ENCODE data around the gene STX1A.
"Not testable (repeated sequence)": the region's sequence is repeated elsewhere in the genome, so short reads cannot be mapped to it uniquely, and the experiment has no call there.

Gene STX1A

GRCh38 chr7:73735528-73735905 lies 16.0 kb upstream of the STX1A start:
- DNase-seq (ENCODE audit: low read depth) = no peak

GRCh38 chr7:73734619-73735527 lies 15.4 kb upstream of the STX1A start:
- peak; percentile 69 for DNase-seq (ENCODE audit: low read depth)

DNA sequence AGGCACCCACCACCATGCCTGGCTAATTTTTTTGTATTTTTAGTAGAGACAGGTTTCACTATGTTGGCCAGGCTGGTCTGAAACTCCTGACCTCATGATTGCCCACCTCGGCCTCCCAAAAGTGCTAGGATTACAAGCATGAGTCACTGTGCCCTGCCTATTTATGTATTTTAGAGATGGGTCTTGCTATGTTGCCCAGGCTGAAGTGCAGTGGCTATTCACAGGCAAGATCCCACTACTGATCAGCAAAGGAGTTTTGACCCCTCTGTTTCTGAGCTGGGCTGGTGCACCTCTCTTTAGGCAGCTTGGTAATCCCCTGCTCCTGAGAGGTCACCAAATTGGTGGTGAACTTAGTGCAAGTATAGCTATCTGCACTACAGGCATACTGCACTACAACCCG lies 12.9 kb upstream of the STX1A start:
- no peak for DNase-seq (ENCODE audit: low read depth)

DNA sequence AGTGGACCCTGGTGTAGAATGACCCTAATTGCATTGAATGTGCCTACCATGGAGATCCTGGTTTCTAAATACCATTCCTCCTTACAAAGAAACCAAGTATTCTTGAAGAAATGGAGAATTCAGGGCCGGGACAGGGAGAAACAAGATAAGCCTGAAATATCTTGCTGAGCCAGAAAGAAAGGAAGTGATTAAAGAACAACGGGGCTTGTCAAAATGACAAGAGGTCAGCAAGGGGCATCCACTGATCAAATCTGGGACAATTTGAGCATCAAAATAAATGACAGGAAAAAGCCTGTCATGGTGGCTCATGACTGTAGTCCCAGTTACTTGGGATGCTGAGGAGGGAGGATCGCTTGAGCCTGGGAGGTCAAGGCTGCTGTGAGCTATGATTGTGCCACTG lies 11.0 kb upstream of the STX1A start:
- no peak for DNase-seq (ENCODE audit: low read depth)

- no peak for DNase-seq (ENCODE audit: low read depth)
Observed at GRCh38 chr7:73728551-73728950, 9.1 kb upstream of the STX1A start.

- no peak for DNase-seq (ENCODE audit: low read depth)
Observed at GRCh38 chr7:73727952-73728351, 8.5 kb upstream of the STX1A start.

GRCh38 chr7:73726083-73726466 lies 6.6 kb upstream of the STX1A start:
- no peak for DNase-seq (ENCODE audit: low read depth)

- DNase-seq (ENCODE audit: low read depth) = no peak
Observed at GRCh38 chr7:73723813-73724212, 4.3 kb upstream of the STX1A start.

GRCh38 chr7:73722785-73723184 lies 3.3 kb upstream of the STX1A start:
- DNase-seq (ENCODE audit: low read depth) = no peak

DNA sequence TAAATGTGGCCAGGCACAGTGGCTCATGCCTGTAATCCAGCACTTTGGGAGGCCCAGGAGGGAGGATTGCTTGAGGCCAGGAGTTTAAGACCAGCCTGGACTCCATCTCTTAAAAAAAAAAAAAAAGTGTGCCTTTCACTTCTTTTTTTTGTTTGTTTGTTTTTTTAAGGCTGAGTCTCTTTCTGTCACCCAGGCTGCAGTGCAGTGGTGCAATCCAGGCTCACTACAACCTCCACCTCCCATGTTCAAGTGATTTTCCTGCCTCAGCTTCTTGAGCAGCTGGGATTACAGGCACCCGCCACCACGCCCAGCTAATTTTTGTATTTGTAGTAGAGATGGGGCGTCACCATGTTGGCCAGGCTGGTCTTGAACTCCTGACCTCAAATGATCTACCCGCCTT lies 2.7 kb upstream of the STX1A start:
- DNase-seq (ENCODE audit: low read depth) = not testable (repeated sequence)

GRCh38 chr7:73721377-73721817 lies 1.9 kb upstream of the STX1A start:
- DNase-seq (ENCODE audit: low read depth) = no peak

DNA sequence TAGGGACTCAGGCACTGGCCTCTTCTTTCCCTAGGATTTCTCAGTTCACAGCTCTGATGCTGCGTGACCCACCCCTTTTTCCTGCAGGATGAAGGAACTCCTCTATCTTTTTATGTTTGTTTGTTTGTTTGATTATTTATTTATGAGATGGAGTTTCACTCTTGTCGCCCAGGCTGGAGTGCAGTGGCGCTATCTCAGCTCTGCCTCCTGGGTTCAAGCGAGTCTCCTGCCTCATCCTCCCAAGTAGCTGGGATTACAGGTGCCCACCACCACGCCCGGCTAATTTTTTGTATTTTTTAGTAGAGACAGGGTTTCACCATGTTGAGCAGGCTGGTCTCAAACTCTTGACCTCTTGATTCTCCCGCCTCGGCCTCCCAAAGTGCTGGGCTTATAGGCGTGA lies 974 bp upstream of the STX1A start:
- DNase-seq (ENCODE audit: low read depth) = not testable (repeated sequence)

- no peak for DNase-seq (ENCODE audit: low read depth)
Observed at GRCh38 chr7:73719806-73720169, 319 bp upstream of the STX1A start.

GRCh38 chr7:73718438-73718881 lies 1.0 kb downstream of the STX1A start:
- DNase-seq (ENCODE audit: low read depth) = peak; percentile 34

DNA sequence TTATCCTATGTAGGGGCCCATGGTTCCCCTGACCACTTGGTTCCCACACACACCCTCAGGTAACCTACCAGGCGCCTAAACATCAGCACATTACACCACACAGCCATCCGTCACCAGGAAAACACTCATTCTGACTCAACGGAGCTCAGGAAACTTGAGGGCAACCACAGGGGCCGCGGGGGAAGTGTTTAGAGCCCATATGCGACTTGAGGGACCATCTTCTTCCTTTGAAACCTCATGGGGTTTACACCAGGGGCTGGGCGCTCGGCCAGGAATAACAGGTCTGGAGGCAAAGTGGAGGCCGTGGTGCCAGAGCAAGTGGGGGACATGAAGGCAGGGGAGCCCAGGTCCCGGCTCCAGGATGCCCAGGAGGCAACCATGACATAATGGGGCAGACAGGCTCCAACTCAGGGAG lies 1.5 kb downstream of the STX1A start:
- DNase-seq (ENCODE audit: low read depth) = peak; percentile 77

- no peak for DNase-seq (ENCODE audit: low read depth)
Observed at GRCh38 chr7:73717025-73717807, 2.3 kb downstream of the STX1A start.

DNA sequence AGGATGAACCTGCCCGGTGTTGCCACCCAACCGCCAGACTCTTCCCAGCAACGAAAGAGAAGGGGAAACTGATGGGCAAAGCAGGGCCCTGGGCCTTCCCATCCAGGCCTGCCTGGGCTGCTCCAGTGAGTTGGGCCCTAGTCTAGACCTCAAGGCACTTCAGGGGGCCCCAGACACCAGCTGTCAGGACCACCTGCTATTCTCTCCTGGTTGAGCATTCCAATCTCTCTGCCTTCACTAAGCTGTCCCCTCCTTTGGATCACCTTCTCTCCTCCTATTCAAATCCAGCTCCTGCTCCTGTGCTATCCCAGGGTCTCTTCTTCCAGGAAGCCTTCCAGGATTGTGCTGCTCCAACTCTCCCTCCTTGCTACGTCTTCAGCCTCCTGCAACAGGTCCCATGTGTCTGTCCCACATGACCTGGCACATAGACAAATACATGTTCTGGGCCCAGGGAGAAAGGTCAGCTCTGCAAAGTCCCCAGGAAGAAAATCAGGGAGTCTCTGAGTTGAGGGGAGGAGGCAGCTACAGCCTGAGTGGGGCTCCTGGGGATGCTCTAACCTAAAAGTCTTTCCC lies 3.1 kb downstream of the STX1A start:
- no peak for DNase-seq (ENCODE audit: low read depth)

DNA sequence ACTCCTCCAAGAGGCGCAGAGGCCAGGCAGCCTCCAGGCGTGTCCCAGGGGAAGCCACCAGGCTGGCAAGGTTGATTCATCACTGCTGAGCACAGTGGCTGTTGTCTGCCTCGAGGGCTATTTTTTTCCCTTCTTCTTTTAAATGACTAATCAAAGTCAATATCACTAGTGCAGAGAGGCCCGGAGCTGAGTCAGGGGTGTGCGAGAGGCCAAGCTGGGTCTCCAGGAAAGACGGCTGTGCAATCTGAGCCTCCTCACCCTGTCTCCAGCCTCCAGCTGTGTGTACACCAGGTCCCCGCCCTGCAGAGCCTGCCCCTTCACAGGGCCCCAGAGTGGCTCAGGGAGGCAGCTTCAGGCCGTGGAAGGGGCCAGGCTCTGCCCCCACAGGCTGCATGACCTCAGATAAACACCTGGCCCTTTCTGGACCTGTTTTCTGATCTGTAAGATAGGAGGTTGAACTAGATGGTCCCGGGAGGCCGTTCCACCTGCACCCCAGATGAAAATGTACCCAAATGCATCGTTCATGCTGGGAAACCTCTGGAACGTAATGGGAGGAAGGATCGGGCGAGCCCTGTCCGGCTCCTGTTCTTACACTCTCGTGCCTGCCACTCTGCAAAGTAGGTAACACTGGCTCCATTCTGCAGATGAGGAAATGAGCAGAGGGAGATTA lies 3.7 kb downstream of the STX1A start:
- DNase-seq (ENCODE audit: low read depth) = no peak

GRCh38 chr7:73713319-73713718 lies 6.2 kb downstream of the STX1A start:
- not testable (repeated sequence) for DNase-seq (ENCODE audit: low read depth)

DNA sequence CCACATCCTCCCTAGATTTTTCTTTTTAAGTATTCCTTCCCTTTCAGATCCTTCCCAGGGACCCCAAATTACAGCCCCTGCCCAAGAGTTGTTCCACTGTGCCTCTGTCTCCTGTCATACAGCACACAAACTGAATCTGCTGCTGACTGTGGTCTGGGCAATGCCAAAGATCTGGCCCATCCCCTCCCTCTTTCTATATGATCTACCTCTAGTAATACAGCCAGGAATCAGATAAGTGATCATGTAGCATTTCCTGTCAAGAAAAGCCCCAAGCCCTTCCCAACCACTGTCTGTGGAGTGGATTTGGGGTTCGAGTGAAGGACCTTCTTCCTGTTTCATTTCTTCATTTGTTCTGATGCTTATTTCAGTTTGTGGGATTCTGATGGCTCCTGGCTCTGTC lies 6.7 kb downstream of the STX1A start:
- DNase-seq (ENCODE audit: low read depth) = no peak

DNA sequence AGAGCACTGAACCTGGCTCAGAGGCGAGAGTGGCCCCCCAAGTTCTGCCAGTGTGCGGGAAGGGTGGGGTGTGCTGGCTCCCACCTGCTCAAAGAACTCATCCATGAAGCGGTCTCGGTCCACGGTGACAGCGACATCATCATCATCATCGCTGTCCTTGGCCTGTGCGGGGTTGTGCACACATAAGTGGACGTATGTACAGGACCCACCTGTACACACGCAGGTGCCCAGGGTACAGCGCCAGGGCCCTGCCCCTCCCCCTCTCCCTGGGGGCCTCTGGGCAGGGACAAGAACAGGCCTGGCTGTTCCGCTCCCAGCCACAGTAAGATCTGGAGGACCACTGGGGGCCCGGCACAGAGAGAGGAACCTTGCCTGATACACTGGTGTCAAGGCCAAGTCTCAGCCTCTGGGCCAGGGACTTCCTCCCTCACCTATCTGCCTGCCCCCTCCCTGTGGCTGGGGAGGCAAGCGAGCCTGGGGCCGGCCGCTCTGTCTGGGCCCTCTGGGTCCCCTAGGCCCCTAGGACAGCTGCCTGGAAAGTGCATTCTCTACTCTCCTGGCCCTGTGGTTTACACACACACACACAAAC lies 10.4 kb downstream of the STX1A start:
- no peak for DNase-seq (ENCODE audit: low read depth)

Data from T-helper 22 cell (primary cell).